SK-MEL-5 (cell line): ENCODE data around the gene RNF145. TPM values are rescaled to one million over a fixed set of nuclear protein-coding genes. Genes with fewer than 3 reads are reported as not detected.
A peak's percentile ranks its signal among the peaks of the same experiment; 100 is the strongest.

Source experiments
- DNase-seq: peaks from one replicate; pipeline ENCODE4 v3.0.0-alpha.2; 2016; ENCODE audit warnings: low read depth, low spot score
- in situ Hi-C: cut with HindIII; loops from 2 replicates; pipeline ENCODE4 v1.10.0; 2016; ENCODE audit warnings: low sequenced_read_pairs, high pct_unique_total_duplicates, low pct_unique_long_range_greater_than_20kb
- total RNA-seq: library from RNA; depleted of rRNA; stranded (reverse); fragments of >200 nt; shearing (Covaris generic); gene quantifications from 2 replicates; pipeline ENCODE4 v1.2.3, GENCODE V29; 2014

Gene RNF145
- total RNA-seq, 1 experiment from 2014 or later: 47.5 TPM

GRCh38 chr5:159206818-159207217 is 2.5 kb downstream of the RNF145 start:
- in situ Hi-C loops: no loop called here
- no peak for DNase-seq

- in situ Hi-C loops: no loop called here
- DNase-seq: no peak
Measured at GRCh38 chr5:159206368-159206767, 3.0 kb downstream of the RNF145 start.

- no peak for DNase-seq
- in situ Hi-C loops: no loop called here
Measured at GRCh38 chr5:159203351-159203750, 6.0 kb downstream of the RNF145 start.

DNA sequence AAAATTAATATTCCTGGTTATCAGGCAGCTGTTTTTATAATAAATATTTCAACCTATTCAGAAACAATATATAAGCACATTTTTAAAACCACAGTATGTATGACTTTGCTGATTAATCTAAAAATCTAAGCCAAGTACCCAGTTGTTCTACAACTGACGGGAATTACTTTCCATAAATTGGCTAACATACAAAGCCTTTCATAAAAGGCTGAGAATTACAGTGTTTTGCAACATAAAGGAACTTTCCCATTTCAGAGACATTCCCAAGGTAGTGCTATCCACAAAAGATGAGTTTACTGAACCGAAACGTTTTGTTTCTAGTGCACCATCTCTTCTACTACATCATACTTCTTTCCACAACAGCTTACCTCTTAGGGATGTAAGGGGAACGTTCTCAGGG is 7.2 kb downstream of the RNF145 start:
- in situ Hi-C loops: no loop called here
- no peak for DNase-seq

- DNase-seq: no peak
- in situ Hi-C loops: no loop called here
Measured at GRCh38 chr5:159199780-159200179, 9.6 kb downstream of the RNF145 start.

GRCh38 chr5:159199225-159199624 is 10.1 kb downstream of the RNF145 start:
- in situ Hi-C loops: no loop called here
- DNase-seq: no peak

DNA sequence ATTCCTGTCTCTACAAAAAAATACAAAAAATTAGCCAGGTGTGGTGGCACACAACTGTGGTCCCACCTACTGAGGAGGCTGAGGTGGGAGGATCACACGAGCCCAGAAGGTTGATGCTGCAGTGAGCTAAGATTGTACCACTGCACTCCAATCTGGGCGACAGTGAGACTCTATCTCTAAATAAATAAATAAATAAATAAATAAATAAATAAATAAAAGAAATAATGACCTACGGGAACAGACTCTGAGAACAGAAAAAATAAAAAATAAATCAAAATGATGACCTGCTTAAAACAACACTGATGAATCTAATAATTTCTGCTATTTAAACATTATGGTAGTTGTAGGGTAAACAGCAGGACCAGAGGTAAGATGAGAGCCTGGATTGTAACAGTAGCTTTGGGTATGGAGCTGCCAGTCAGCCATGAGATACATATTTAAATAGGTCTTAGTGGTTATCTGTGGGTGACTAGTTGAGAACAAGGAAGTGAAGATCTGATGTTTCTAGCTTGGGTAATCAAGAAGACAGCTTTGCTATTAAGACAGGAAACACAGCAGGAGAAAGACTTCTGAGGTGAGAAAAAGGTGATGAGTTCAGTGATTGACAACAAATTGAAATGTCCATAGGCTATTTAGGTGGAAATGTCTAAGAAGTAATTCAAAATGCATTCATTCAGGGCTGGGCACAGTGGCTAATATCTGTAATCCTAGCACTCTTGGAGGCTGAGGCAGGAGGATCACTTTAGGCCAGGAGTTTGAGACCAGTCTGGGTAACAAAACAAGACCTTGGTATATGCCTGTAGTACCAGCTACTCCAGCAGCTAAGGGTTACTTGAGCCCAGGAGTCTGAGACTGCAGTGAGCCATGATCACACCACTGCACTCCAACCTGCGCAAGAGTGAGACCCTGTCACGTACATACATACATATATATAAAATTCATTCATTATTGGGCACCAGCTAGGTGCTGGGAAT is 11.0 kb downstream of the RNF145 start:
- no peak for DNase-seq
- in situ Hi-C loops: no loop called here

DNA sequence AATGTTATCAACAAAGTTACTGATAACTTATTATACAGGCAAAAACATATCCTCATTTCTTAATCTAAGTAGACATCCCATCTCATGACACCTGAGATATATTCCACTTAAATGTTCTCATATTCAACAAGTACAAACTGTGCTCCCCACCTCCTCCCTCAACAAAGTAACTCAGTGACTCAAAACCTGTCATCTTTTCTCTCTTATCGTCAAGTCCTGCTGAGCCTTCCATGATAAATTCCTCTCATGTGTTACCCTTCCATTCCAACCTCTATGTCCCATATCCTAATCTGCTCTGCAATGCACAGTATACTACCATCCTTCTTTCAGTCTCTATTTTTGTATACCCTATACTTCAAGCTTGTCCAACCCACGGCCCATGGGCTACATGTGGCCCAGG is 13.6 kb downstream of the RNF145 start:
- DNase-seq: no peak
- in situ Hi-C loops: no loop called here

DNA sequence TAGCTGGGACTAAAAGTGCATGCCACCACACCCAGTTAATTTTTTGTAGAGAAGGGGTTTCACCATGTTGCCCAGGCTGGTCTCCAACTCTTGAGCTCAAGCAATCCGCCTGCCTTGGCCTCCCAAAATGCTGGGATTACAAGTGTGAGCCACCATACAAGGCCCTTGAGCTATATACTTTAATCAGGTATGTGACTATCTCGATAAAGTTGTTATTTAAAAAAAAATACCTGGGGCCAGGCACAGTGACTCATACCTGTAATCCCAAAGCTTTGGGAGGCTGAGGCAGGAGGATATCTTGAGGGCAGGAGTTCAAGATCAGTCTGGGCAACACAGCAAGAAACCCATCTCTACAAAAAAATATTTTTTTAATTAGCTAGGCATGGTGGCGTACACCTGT is 19.2 kb downstream of the RNF145 start:
- in situ Hi-C loops: no loop called here
- DNase-seq: no peak

- in situ Hi-C loops: no loop called here
- no peak for DNase-seq
Measured at GRCh38 chr5:159189310-159189709, 20.0 kb downstream of the RNF145 start.

DNA sequence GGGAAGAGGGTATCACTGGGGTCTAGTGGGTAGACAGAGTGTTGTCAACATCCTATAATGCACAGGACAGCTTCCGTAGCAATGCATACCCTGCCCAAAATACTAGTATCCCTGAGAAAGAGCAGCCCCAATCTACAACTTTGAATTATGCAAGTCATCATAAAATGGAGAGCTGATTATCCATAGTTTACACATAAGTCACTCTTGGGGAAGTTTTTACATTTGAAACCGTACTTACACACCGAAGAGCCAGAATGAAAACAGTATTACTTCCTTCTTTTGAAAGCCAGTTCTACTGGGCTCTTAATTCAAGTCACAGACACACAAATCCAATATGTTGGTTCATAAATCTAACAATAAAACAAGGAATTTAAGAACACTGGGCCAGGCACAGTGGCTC is 21.6 kb downstream of the RNF145 start:
- no peak for DNase-seq
- in situ Hi-C loops: no loop called here

- in situ Hi-C loops: no loop called here
- DNase-seq: no peak
Measured at GRCh38 chr5:159186319-159186718, 23.0 kb downstream of the RNF145 start.

DNA sequence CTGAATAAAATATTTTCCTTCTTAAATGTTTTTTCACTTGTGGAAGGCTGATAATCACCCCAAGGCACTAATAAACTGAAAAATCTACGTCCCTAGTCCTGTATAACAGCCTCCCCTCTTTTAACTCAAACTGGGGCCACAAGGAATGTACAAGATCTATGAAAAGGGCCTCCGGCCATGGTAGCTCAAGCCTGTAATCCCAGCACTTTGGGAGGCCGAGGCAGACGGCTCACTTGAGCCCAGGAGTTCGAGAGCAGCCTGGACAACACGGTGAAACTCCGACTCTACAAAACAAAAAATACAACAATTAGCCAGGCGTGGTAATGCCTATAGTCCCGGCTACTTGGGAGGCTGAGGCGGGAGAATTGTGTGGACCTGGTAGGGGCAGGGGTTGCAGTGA is 23.6 kb downstream of the RNF145 start:
- in situ Hi-C loops: no loop called here

GRCh38 chr5:159184858-159185381 is 24.4 kb downstream of the RNF145 start:
- in situ Hi-C loops: no loop called here

More for the DNA sequence above, 23.6 kb downstream of the RNF145 start:
- peak; percentile 21 for DNase-seq

GRCh38 chr5:159184236-159184635 is 25.1 kb downstream of the RNF145 start:
- DNase-seq: no peak
- in situ Hi-C loops: no loop called here

More at GRCh38 chr5:159184858-159185381, 24.4 kb downstream of the RNF145 start:
- DNase-seq: no peak

- in situ Hi-C loops: no loop called here
- no peak for DNase-seq
Measured at GRCh38 chr5:159183247-159183646, 26.1 kb downstream of the RNF145 start.

DNA sequence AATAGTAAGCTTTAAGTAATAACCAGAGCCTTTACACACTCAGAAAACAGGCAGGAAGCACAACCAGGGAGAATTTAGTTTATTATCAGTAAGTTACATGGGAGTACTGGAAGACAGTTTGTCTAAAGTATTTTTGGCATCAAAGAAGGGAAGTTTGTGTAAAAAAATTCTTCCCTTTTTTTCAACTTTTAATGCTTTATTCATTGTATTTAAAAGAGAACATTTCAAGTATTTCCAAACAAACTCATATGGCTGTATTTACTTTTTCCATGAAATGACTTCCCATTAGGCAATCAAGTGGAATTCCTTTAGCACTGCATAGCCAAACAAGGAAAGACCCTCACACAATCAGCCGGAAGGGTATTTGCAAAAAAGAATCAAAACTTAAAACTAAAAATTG is 26.7 kb downstream of the RNF145 start:
- DNase-seq: no peak

GRCh38 chr5:159181651-159182050 is 27.7 kb downstream of the RNF145 start:
- no peak for DNase-seq
- in situ Hi-C loops: no loop called here

More for the DNA sequence above, 26.7 kb downstream of the RNF145 start:
- in situ Hi-C loops: no loop called here

DNA sequence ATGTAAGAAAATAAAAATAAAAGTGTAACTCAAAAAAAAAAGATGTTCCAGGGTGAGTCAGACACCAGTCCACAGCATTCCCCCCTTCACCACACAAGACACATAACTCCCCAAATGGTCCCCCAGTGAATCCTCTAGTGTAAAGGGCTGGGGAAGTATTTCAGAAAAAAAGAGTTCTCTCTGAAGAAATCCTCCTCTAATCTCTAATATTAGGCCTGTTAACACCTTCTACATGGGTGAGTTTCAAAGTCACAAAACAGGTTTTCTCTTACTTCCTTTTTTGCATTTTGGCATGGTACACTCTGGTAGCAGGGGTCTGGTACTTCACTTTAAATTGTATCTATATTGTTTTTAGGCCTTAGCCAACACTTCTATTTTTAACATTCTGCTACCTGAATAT is 28.2 kb downstream of the RNF145 start:
- in situ Hi-C loops: no loop called here
- no peak for DNase-seq
